ENCODE data around the gene EHMT1. TPM values are rescaled to one million over a fixed set of nuclear protein-coding genes. Genes with fewer than 3 reads are reported as not detected.
A peak's percentile ranks its signal among the peaks of the same experiment; 100 is the strongest.

The EHMT1 gene
- total and polyA plus RNA-seq, 2 donors from 2014 or later: 15.8 to 92.9 TPM

GRCh38 chr9:137875354-137875753 lies 256.5 kb downstream of the EHMT1 start:
- Histone ChIP-seq H3K27ac (ENCODE audit: low read depth in 2 of 2, low read length in 2 of 2) (no peak overlapping the region), H3K27me3 (ENCODE audit: control insufficient read depth, insufficient read depth, low read length) (peaks cover 2% of the 10 kb centered on the region), H3K4me3 (ENCODE audit: low read length in 3 of 3) (no peak overlapping the region), H3K36me3 (ENCODE audit: control insufficient read depth in 2 of 3, insufficient read depth in 3 of 3, low read length in 3 of 3) (no peaks in the 10 kb centered on the region), H3K9ac (ENCODE audit: low read length in 3 of 3) (no peak overlapping the region), H3K4me1 (ENCODE audit: control insufficient read depth in 2 of 3, insufficient read depth in 2 of 3, low read depth in 1 of 3, low read length in 3 of 3) (peaks cover 0 to 4% (median 0%) of the 10 kb centered on the region in 3 donors), H3K9me3 (ENCODE audit: control insufficient read depth in 2 of 3, insufficient read depth in 1 of 3, low read length in 3 of 3) (no peaks in the 10 kb centered on the region)
- intact Hi-C loops (cut with DNase I): no loop called here
- DNase-seq (no peak), FAIRE-seq (no peak)
- TF ChIP-seq CTCF (IDR thresholded peaks at IDR 0.05; ENCODE audit: borderline replicate concordance, extremely low read depth, insufficient read depth): no peak

- H3K4me1 ChIP-seq (ENCODE audit: control insufficient read depth in 2 of 3, insufficient read depth in 2 of 3, low read depth in 1 of 3, low read length in 3 of 3): peaks cover 0 to 4% (median 0%) of the 10 kb centered on the region in 3 donors
- no peak overlapping the region for H3K27ac ChIP-seq (ENCODE audit: low read depth in 2 of 2, low read length in 2 of 2)
- H3K9me3 ChIP-seq (ENCODE audit: control insufficient read depth in 2 of 3, insufficient read depth in 1 of 3, low read length in 3 of 3): no peaks in the 10 kb centered on the region
- TF ChIP-seq CTCF (IDR thresholded peaks at IDR 0.05; ENCODE audit: borderline replicate concordance, extremely low read depth, insufficient read depth): no peak
- H3K9ac ChIP-seq (ENCODE audit: low read length in 3 of 3): no peak overlapping the region
- H3K36me3 ChIP-seq (ENCODE audit: control insufficient read depth in 2 of 3, insufficient read depth in 3 of 3, low read length in 3 of 3): no peaks in the 10 kb centered on the region
- no peak for DNase-seq
- intact Hi-C loops (cut with DNase I): no loop called here
- H3K4me3 ChIP-seq (ENCODE audit: low read length in 3 of 3): no peak overlapping the region
- H3K27me3 ChIP-seq (ENCODE audit: control insufficient read depth, insufficient read depth, low read length): peaks cover 2% of the 10 kb centered on the region
- FAIRE-seq: no peak
Observed at GRCh38 chr9:137875846-137876245, 257.0 kb downstream of the EHMT1 start.

- no peak overlapping the region for H3K27ac ChIP-seq (ENCODE audit: low read depth in 2 of 2, low read length in 2 of 2)
- no peaks in the 10 kb centered on the region for H3K9me3 ChIP-seq (ENCODE audit: control insufficient read depth in 2 of 3, insufficient read depth in 1 of 3, low read length in 3 of 3)
- H3K4me3 ChIP-seq (ENCODE audit: low read length in 3 of 3): no peak overlapping the region
- no peaks in the 10 kb centered on the region for H3K36me3 ChIP-seq (ENCODE audit: control insufficient read depth in 2 of 3, insufficient read depth in 3 of 3, low read length in 3 of 3)
- H3K27me3 ChIP-seq (ENCODE audit: control insufficient read depth, insufficient read depth, low read length): peaks cover 2% of the 10 kb centered on the region
- no peak overlapping the region for H3K9ac ChIP-seq (ENCODE audit: low read length in 3 of 3)
- TF ChIP-seq CTCF (IDR thresholded peaks at IDR 0.05; ENCODE audit: borderline replicate concordance, extremely low read depth, insufficient read depth): no peak
- DNase-seq (no peak), FAIRE-seq (no peak)
- peaks cover 0 to 4% (median 0%) of the 10 kb centered on the region in 3 donors for H3K4me1 ChIP-seq (ENCODE audit: control insufficient read depth in 2 of 3, insufficient read depth in 2 of 3, low read depth in 1 of 3, low read length in 3 of 3)
- intact Hi-C loops (cut with DNase I): no loop called here
Observed at GRCh38 chr9:137876269-137876668, 257.5 kb downstream of the EHMT1 start.

- peaks cover 2% of the 10 kb centered on the region for H3K27me3 ChIP-seq (ENCODE audit: control insufficient read depth, insufficient read depth, low read length)
Observed at GRCh38 chr9:137876781-137877386, 258.1 kb downstream of the EHMT1 start.

More at GRCh38 chr9:137876781-137877386, 258.1 kb downstream of the EHMT1 start:
- peaks cover 0 to 4% (median 0%) of the 10 kb centered on the region in 3 donors for H3K4me1 ChIP-seq (ENCODE audit: control insufficient read depth in 2 of 3, insufficient read depth in 2 of 3, low read depth in 1 of 3, low read length in 3 of 3)
- H3K36me3 ChIP-seq (ENCODE audit: control insufficient read depth in 2 of 3, insufficient read depth in 3 of 3, low read length in 3 of 3): no peaks in the 10 kb centered on the region
- H3K27ac ChIP-seq (ENCODE audit: low read depth in 2 of 2, low read length in 2 of 2): no peak overlapping the region
- TF ChIP-seq CTCF (IDR thresholded peaks at IDR 0.05; ENCODE audit: borderline replicate concordance, extremely low read depth, insufficient read depth): no peak
- peak in 1 of 5 donors; percentile 58 for DNase-seq
- H3K4me3 ChIP-seq (ENCODE audit: low read length in 3 of 3): no peak overlapping the region
- H3K9ac ChIP-seq (ENCODE audit: low read length in 3 of 3): no peak overlapping the region
- intact Hi-C loops (cut with DNase I): no loop called here
- FAIRE-seq: no peak
- H3K9me3 ChIP-seq (ENCODE audit: control insufficient read depth in 2 of 3, insufficient read depth in 1 of 3, low read length in 3 of 3): no peaks in the 10 kb centered on the region

All from kidney (tissue), 14 donors.